ENCODE measurements around the gene ACSS3. TPM values are rescaled to one million over a fixed set of nuclear protein-coding genes. Genes with fewer than 3 reads are reported as not detected.

ACSS3 gene
- total RNA-seq, 1 donor from 2014 or later, result 15.7 TPM

DNA sequence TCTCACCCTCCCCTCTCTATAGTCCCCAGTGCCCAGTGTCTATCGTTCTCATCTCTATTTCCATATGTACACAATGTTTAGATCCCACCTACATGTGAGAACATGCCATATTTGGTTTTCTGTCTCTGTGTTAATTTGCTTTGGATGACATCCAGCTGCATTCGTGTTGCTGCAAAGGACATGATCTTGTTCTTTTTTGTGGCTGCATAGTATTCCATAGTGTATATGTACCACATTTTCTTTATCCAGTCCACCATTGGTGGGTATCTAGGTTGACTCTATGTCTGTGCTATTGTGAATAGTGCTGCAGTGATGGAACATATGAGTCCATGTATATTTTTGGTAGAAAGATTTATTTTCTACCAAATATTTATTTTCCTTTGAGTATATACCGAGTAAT lies 45.7 kb downstream of the ACSS3 start:
- no peak for DNase-seq (ENCODE audit: low read depth, low spot score)
- Mint-ChIP-seq H3K9me3 (peaks cover 4% of the 10 kb centered on the region), H3K4me1 (no peaks in the 10 kb centered on the region), H3K27ac (ENCODE audit: unreplicated experiment) (no peak overlapping the region), H3K27me3 (ENCODE audit: low read depth) (no peaks in the 10 kb centered on the region), H3K36me3 (ENCODE audit: low read depth) (peaks cover 14% of the 10 kb centered on the region), H3K4me3 (no peak overlapping the region)
- TF ChIP-seq, protein P1, sequence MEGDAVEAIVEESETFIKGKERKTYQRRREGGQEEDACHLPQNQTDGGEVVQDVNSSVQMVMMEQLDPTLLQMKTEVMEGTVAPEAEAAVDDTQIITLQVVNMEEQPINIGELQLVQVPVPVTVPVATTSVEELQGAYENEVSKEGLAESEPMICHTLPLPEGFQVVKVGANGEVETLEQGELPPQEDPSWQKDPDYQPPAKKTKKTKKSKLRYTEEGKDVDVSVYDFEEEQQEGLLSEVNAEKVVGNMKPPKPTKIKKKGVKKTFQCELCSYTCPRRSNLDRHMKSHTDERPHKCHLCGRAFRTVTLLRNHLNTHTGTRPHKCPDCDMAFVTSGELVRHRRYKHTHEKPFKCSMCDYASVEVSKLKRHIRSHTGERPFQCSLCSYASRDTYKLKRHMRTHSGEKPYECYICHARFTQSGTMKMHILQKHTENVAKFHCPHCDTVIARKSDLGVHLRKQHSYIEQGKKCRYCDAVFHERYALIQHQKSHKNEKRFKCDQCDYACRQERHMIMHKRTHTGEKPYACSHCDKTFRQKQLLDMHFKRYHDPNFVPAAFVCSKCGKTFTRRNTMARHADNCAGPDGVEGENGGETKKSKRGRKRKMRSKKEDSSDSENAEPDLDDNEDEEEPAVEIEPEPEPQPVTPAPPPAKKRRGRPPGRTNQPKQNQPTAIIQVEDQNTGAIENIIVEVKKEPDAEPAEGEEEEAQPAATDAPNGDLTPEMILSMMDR (conservative IDR thresholded peaks at IDR 0.05), result no peak

DNA sequence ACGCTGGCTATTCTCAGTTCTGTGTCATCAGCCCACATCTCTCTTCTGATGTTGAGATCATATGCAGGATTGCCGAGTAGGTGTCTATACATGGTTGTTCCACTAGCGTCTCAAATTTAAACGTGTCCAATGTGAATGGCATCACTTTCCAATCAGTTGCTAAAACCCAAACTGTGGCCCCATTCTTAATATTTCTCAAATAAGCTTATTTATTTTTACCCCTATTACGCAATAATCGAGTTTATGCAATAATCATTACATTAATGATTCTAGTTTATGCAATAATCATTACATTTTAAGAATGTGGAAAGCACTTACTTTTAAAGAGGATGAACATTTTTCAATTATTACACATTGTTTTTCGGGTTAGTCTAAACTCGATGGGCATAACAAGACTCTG lies 47.8 kb downstream of the ACSS3 start:
- Mint-ChIP-seq H3K4me3 (no peak overlapping the region), H3K27ac (ENCODE audit: unreplicated experiment) (no peak overlapping the region), H3K36me3 (ENCODE audit: low read depth) (peaks cover 8% of the 10 kb centered on the region), H3K27me3 (ENCODE audit: low read depth) (no peaks in the 10 kb centered on the region), H3K4me1 (no peaks in the 10 kb centered on the region), H3K9me3 (peaks cover 4% of the 10 kb centered on the region)
- DNase-seq (ENCODE audit: low read depth, low spot score), result no peak
- TF ChIP-seq, protein P1 (conservative IDR thresholded peaks at IDR 0.05), result no peak

DNA sequence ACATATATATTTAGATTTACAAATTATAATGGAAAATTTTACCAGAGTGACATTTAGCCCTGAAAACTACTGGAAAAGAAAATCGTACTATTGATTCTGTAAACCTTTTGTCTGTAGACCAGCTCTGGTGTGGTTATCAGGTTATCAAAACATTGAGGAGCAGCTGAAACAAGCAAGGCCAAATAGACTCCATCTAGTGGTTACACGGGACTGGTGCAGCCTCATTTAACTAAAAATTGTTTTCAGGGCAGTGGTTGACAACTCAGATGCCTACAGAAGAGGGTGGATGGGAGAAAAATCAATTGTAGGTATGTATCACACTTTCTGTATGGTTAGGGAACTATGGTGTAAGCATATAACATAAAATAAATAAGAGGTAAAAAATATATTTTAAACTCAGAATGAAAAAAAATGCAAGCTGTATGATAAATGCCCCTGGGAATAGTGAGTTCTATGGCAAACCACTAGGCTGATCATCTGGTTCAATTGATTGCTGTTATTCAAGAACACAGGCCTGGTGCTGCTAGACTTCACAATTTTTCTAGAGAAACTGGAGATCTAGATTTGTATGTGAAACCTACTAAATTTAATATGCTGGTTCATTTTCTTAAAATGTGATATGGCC lies 51.2 kb downstream of the ACSS3 start:
- no peak overlapping the region for H3K27ac Mint-ChIP-seq (ENCODE audit: unreplicated experiment)
- H3K36me3 Mint-ChIP-seq (ENCODE audit: low read depth), result peaks cover 4% of the 10 kb centered on the region
- peaks cover 7% of the 10 kb centered on the region for H3K4me1 Mint-ChIP-seq
- H3K27me3 Mint-ChIP-seq (ENCODE audit: low read depth), result no peaks in the 10 kb centered on the region
- peak; percentile 14 for DNase-seq (ENCODE audit: low read depth, low spot score)
- TF ChIP-seq, protein P1 (conservative IDR thresholded peaks at IDR 0.05), result peak; percentile 88
- no peak overlapping the region for H3K4me3 Mint-ChIP-seq
- peaks cover 3% of the 10 kb centered on the region for H3K9me3 Mint-ChIP-seq

DNA sequence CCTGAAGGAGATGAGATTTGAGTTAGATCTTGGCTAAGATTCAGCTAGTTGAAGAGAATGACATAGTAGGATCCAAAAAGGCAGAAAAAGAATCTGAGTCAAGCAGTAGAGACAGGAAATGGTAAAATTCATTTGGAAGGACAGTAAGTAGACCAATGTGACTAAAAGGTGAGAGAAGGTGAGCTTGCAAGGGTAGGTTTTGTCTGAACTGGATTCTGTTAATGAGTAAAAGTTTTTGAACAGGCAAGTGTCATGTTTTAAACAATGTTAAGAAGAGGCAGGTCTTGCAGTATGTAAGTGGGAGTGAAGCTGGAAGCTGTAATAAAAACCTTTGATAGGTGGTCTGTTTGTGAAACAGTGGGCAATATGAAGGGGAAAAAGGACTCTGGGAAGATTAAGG lies 58.6 kb downstream of the ACSS3 start:
- DNase-seq (ENCODE audit: low read depth, low spot score), result no peak
- Mint-ChIP-seq H3K9me3 (no peaks in the 10 kb centered on the region), H3K27me3 (ENCODE audit: low read depth) (no peaks in the 10 kb centered on the region), H3K4me1 (peaks cover 7% of the 10 kb centered on the region), H3K27ac (ENCODE audit: unreplicated experiment) (no peak overlapping the region), H3K4me3 (no peak overlapping the region), H3K36me3 (ENCODE audit: low read depth) (no peaks in the 10 kb centered on the region)
- TF ChIP-seq, protein P1 (conservative IDR thresholded peaks at IDR 0.05), result no peak

DNA sequence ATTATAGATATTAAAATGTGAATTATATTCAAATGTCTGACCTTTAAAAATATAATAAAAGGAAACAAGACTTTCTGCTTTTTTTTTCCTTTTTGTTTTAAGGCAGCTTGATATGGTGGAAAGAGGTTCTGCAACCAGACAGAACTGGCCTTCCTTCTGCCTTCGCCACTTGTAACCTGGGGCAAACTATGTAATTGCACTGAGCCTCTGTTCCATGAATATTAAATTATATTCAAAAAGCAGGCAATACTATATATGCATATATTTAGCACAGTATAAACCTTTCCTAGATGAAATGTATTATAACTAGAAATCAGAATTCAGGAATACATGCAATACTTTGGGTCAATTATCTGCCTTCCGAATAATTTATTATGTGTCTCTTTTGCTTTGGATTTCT lies 59.9 kb downstream of the ACSS3 start:
- H3K9me3 Mint-ChIP-seq, result no peaks in the 10 kb centered on the region
- H3K27ac Mint-ChIP-seq (ENCODE audit: unreplicated experiment), result no peak overlapping the region
- no peak for DNase-seq (ENCODE audit: low read depth, low spot score)
- TF ChIP-seq, protein P1 (conservative IDR thresholded peaks at IDR 0.05), result no peak
- peaks cover 7% of the 10 kb centered on the region for H3K4me1 Mint-ChIP-seq
- H3K36me3 Mint-ChIP-seq (ENCODE audit: low read depth), result no peaks in the 10 kb centered on the region
- H3K27me3 Mint-ChIP-seq (ENCODE audit: low read depth), result no peaks in the 10 kb centered on the region
- no peak overlapping the region for H3K4me3 Mint-ChIP-seq

Measured in neural crest cell (in vitro differentiated cells).